NK-92 treated with Interleukin-12 subunit alpha and Interleukin-12 subunit beta, amount 100 ng/mL, for 24 hours (cell line): ENCODE measurements around the gene ZNF41.
A peak's percentile ranks its signal among the peaks of the same experiment; 100 is the strongest.
"Not testable (repeated sequence)": the region's sequence is repeated elsewhere in the genome, so short reads cannot be mapped to it uniquely, and the experiment has no call there.

Experiments
- DNase-seq: peaks from one replicate; lab custom pipeline; 2025; lab: John Stamatoyannopoulos, UW

ZNF41 gene

DNA sequence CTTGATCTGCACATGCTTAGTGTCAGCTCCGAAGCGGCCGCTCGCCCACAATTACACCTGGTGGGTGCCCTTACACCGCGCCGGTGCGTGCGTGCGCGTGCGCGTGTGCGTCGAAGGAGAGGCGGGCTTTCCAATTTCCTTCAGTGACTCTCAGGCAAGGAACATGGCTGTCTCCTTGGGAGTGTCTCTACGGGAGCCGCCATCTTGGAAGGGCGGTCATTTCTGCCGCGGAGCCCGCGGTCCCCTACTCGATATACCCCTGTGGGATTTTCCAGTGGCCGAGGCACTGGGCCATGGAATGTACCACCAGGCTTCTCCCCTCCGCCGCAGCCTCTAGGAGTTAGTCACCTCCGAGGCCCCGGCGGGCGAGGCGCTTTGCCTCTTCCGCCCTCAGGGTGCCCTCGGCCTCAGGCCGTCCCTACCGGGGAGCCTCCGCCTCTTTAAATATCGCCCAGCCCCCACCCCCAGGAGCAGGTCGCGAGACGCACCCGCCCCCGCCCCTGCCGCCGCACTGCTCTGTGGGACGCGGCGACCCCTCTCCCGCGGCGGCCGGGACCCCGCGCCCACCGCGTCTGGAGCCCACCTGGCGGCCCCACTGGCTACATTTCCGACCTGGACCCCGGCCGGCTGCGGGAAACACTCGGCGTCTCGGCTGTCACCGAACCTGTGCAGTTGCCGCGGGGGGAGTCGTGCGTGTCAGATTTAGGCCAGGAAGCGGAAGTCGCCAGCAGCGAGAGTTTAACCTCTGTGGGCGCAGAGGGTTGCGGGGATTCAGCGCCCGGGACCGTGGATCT lies at the start of gene ZNF41:
Gene ZNF41 (minus strand): TSS at position 711 of the 794 bp plus-strand sequence. CDS start 15,741 bp downstream, outside the sequence.
- peak; percentile 72 for DNase-seq

DNA sequence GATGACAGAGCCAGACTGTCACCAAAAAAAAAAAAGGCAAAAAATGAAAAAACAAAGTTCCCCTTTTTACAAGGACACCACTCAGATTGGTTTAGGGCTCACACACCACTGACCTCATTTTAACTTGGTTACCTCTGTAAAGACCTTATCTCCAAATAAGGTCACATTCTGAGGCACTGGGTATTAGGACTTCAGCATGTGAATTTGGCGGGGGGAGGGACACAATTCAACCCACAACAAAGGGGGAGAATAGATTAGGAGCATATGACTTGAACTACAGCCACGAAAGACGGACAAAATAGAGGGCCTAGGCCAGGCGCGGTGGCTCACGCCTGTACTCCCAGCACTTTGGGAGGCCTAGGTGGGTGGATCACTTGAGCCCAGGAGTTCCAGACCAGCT lies 47.0 kb upstream of the ZNF41 start:
- no peak for DNase-seq

DNA sequence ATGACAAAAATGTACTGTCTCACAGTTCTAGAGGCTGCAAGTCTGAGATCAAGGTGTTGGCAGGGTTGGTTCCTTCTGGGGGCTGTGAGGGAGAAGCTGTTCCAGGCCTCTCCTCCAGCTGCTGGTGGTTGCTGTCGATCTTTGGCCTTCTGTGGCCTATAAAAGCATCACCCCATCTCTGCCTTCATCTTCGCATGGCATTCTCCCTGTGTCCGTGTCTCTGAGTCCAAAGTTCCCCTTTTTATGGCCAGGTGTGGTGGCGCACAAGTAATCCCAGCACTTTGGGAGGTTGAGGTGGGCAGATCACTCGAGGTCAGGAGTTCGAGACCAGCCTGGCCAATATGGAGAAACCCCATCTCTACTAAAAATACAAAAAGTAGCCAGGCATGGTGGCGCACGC lies 46.5 kb upstream of the ZNF41 start:
- no peak for DNase-seq

DNA sequence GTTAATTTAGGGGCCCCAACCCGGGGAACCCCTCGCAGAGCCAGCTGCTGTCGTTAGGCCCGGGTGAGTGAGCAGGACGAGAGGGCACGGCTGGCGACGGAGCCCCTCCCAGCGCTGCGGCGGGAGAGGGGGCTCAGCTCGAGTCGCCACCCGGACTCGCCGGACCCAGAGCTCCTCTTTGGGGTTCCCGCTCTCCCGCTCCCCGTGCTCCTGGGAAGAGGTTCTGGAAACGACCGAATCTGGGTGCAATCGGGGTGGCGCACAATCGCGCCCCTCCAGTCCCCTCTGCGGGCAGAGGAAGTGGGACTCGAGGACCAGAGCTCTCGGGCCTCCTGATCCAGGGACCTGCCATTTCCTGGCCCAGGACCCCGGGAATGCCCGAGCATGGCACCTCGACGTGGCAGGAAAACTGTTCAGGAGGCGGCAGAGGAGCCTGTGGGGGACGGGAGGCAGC lies 40.7 kb upstream of the ZNF41 start:
- DNase-seq = no peak

DNA sequence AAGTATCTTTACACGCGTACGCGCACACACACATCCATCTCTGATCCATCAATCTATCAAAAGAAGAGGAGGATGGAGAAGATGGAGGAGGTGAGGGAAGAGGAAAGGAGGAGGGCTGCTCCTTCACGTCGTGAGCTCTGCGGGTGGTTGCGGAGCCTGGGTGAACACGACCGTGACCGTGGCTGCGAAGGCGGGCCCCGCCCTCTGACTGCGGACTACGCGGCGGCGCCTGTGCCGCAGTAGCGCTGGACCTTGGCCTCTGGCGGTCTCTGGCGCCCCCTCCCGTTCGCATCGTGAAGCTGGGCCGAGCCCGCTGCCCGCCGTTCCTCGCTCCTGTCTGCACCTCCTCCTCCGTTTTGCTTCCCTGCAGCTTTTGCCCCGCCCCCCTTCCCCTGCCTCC lies 40.3 kb upstream of the ZNF41 start:
- DNase-seq = peak; percentile 49

DNA sequence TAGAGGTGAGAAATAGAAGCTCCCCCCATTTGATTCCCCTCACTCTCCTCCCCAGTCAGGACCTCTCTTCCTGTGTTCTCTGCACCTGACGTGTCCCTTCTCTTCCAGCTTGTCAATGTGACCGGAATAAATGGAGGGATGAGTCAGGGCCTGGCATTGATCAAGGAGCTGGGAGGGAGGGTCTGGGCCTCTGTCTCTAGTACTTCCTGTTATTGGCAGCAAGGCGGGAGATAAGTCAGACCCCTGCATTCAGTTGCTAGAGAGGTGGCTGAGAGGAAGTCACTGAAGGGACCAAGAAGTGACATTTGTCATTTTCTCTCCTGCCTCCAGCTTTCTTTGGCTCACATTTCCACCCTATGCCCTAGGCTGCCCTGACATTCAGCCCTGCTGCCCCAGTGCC lies 35.1 kb upstream of the ZNF41 start:
- DNase-seq = no peak

DNA sequence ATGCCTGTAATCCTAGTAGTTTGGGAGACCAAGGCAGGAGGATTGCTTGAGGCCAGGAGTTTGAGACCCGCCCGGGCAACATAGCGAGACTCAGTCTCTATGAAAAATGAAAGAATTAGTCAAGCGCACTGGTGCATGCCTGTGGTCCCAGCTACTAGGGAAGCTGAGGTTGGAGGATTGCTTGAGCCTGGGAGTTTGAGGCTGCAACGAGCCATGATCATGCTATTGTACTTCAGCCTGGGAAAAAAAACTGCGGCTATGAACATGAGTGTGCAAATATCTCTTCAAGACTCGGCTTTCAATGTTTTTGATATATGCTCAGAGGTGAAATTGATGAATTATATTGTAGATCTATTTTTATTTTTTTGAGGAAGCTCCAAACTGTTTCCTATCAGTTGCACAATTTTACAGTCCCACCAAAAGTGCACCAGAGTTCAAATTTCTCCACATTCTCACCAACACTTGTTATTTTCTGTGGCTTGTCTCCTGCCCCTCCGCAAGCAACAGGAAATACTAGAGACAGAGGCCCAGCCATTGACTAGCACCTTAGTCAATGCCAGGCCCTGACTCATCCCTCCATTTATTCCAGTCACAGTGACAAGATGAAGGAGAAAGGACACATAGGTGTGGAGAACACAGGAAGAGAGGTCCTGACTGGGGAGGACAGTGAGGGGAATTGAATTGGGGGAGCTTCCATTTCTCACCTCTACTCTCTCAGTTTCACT lies 33.1 kb upstream of the ZNF41 start:
- no peak for DNase-seq

DNA sequence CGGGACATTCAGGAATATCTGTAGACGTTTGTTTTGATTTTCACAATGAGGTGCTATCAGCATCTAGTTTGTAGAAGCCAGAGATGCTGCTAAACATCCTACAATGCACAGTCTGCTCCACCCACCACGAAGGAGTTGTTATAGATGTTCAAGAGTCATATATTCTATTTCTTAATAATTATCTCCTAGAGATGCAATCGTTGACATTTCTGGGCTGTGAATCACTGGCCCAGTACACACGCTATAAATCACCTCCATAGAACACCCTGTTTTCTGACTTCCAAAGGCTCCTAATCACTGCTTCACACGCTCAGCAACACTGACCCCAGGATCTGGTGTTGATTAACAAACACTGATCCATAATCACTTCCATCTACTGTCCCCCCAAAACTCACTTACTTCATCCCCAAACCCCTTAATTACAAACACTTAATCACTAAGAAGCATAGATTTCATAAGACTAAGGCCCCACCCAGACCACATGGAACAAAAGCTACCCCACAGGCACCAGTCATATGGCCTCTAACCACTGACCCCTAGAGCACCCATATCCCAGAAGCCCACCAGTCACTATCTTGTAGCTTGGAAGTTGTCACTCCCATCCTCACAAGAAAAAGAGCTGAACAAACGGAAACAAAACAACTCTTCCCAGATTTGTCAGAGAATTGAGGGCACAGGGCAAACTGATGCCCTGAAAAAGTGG lies 31.7 kb upstream of the ZNF41 start:
- no peak for DNase-seq

DNA sequence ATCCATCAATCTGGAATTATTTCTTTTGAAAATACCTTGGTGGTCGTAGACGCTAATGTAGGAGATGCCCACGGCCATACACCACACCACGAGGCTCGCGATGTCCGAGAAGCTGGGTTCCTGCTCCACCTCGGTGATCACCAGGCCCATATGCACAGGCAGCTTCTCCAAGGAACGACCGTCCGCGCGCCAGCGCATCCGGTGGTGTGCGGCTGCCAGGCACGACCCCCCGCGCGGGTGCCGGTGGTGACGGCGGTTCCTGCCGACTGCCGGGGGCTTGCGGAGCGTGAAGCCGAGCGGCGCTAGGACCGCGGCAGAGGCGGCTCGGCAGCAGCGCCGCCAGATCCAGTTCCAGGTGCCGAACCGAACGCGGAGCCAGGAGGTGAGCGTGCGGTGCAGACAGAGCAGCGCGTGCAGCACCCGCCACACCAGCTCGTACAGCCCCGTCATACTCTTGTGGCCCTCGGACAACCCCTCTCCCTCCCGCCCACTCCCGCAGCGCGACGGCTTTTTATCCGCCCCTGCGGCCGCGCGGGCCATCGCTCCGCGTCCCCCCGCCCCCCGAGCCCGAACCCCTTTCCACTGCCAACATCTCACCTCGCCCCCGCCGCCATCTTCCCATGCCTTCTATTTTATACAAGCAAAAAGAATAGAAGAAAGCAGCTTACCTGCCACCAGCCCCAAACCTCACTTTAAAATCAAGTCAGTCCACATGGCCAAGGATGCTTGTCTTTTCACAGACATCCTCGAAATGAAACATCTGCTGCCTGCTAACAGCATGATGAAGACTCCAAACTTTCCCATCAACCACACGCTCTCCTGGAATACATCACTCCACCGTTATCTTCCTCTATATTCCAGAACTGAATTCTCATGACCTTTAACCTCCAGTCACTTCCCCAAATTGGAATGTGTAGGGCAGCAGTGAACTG lies 30.3 kb upstream of the ZNF41 start:
- DNase-seq = not testable (repeated sequence)

DNA sequence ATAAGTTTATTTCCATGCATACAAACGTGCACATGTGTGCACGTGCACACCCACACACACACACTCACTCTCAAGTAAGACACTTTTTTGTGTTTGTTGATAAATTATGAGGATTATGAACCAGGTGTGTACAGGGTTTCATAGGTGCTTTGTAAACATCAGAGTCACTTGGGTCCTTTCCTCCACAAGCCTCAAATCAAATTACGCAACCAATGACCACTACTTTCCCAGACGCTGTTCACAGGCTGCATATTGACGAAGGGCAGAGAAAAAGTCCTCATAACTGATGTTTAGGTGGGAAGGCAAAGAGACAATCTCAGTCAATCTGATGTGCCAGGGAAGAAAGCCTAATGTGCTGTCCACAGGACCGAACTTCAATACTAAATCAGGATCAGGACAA lies 29.4 kb upstream of the ZNF41 start:
- DNase-seq = not testable (repeated sequence)

DNA sequence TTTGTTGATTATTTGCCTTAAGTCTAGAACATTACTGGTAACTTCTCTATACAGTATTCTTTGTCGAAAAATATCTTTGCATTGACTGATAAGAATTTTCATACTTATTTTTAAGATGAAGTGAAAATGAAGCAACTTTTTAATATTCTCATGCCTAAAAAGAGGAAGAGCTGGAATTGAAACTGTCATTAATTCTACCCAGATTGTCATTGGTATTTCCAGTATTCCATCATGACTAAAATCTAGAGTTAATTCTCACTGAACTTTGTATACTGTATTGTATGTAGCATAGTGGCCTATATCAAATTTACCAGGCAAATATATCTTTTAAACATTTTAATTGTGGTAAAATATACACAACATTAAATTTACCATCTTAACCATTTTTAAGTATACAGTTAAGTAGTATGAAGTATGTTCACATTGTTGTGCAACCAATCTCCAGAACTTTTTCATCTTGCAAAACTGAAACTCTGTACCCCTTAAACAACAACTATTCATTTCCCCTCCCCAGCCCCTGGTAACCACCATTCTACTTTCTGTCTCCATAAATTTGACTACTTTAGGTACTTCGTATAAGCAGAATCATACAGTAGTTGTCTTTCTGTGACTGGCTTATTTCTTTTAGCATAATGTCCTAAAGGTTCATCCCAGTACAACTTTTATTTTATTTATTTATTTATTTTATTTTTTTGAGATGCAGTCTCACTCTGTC lies 24.3 kb upstream of the ZNF41 start:
- DNase-seq = no peak

DNA sequence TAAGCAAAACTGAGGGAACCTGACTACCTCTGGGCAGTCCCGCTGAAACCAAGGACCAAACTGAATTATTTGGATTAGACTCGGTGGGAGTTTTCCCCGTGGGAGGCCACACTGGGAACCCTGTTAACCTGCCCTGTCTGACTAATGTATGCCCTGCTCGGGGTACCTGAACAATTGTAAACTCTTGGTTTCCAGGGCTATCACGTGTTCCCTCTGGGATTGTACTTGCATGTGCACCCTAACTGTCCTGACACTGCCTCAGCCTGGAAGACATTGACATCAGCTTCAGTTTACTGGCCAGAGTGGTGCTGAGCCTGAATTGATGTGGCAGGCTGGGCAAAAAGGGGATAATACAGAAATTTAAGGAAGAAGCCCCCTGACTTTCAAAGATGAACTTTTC lies 20.1 kb upstream of the ZNF41 start:
- no peak for DNase-seq

DNA sequence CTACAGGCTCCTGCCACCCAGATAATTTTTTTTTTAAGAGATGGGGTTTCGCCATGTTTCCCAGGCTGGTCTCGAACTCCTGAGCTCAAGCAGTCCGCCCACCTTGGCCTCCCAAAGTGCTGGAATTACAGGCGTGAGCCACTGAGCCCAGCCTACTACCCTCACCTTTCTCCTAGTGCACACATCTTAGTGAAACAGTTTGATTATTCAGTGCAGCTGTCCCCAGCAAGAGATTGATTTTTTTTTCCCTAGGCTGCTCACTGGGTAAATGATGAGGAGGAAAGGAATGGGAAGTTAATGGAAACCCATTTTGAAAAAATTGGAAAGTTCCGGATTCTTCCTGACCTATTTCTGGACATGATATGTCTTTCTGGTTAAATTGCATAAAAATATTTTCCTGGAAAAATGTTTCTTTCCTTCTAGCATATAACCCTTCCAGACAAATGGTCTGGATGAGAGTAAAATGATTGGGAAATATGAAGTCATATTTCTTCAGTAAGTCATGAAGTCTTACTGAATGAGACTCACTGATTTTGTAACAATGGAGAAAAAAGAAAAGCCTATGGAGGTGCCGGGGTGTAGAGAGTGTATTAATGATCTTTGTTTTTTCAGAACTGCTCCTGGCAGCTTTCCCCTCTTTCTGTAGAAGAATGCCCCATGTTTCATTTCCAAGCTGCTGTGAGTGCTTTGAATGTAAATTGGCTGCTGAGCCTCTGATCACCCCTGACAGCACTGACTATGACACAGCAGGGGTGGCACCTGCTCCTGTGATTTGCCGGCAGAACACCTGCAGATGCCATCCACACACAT lies 19.5 kb upstream of the ZNF41 start:
- DNase-seq = no peak

DNA sequence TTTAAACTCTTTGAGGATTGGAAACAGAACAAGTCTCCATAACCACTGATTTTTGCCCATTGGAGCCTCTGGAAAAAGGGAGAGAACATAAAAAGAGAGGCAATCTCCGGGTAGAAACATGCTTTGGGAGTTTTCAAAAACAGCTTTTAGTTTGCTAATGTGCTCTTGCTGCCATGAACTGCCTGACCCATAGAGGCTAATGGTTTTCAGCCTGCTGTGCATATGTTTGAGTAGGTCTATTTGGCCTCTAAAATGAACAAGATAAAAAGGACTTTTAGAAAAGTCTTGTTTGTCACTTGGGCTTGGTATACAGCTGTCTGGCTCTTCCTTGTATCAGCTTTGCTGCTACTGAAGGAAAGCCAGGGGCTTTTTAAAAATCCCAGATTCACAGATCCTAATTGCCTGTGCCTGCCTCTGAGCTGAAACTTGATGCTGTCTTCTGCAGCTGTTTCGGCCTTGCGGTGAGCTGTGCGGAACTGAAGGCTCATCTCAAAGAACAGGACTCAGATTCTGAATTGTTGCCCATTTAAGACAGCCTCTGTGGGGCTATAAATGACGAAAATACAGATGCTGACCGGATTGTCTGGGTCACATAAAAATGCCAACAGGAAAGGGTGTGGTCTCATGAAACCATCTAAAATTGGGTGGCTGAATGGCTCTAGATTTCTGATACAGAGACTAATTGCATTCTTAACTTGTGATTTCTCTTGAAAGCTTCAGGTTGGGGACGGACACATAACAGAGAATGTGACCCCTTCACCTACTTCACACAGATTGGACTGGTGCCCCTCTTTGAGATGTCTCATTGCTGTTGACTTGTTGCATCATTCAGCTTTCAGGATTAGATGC lies 18.4 kb upstream of the ZNF41 start:
- no peak for DNase-seq

DNA sequence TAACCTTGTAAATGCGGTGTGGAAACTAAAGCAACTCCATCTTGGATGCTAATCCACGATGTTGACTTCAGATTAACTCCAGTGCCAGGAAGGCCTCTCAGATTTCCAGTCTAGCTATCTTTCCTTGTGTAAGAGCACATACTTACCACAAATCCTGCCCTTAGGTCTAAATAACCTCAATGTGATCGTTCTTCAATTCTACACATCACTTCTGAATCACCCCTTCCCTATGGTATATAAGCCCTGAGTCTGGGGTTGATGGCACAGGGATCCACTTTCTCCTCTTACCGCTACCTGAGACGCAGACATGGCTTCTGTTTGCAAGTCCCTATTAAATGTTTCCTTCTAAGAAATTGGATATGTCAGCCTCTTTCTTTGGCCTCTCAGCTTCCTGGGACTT lies 17.5 kb upstream of the ZNF41 start:
- no peak for DNase-seq

DNA sequence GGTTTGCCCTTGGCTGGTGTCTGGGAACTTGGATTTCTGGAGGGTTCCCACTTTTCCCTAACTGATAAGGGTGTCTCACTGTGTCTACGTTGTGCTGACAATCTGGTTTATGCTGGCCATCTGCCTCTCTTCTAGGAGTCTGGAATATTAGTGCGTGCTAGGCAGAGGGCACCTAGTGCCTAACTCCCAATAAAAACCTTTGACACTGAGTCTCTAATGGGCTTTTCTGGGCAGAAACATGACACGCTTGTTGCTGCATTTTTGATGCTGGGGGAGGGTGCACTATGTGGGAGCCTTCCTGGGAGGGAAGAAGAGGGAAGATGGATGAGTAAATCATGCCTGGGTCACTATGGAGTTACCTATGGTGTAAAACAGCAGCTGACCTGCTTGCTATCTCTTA lies 16.3 kb upstream of the ZNF41 start:
- DNase-seq = no peak

DNA sequence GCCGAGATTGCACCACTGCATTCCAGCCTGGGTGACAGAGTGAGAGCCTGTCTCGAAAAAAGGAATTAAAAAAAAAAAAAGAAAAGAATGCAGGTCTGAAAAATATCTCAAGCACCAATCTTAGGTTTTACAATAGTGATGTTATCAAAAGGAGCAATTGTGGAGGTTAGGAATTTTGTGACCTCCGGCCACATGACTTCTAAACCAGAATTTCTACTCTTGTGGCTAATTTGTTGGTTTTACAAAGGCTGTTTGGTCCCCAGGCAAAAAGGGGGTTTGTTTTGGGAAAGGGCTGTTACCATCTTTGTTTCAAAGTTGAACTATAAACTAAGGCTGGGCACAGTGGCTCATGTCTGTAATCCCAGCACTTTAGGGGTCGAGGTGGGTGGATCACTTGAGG lies 15.4 kb upstream of the ZNF41 start:
- DNase-seq = no peak

DNA sequence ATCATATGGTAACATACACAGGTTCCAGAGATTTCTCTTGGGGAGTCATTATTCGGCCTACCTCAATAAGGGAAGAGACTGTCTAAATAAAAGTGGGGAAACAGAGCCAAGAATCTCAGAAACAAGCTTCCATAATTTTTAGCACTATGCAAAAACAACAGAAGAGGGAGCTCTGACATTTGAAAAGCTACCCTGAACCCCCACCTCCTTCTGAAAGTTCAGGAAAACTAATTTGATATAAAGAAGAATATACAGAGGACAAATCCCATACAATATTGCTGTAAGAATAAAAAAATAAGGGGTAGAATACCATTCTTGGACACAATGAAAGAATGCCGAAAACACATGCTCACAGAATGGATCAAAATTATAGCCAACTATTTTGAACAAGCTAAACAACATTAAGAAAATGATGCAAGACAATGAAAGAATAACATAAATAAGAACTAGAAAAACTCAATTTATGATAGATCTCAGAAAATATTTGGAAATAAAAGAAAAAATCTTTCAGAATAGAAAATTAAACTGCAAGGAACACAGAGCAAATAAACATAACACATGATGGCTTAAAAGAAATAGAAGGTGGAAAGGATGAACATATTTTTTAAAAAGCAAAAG lies 14.4 kb upstream of the ZNF41 start:
- DNase-seq = no peak

DNA sequence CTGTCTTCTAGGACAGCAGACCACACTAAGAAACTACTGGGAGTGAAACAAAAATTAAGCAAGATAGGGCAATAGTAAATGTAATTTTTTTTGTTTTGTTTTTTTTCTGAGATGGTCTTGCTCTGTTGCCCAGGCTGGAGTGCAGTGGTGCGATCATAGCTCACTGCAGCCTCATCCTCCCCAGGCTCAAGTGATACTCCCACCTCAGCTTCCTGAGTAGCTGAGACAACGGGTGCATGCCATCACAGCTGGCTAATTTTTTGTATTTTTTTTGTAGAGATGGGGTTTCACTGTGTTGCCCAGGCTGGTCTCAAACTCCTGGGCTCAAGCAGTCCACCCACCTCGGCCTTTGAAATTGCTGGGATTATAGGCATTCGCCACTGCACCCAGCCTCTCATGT lies 9.1 kb upstream of the ZNF41 start:
- not testable (repeated sequence) for DNase-seq
